NCI-H524 (cell line): ENCODE results near the gene PLA2G2D.

Experiments used
- DNase-seq, 2 experiments: peaks; one replicate each; lab custom pipeline; 2025; lab: John Stamatoyannopoulos, UW

PLA2G2D gene

GRCh38 chr1:20087668-20088067 lies 31.7 kb downstream of the PLA2G2D start:
- DNase-seq: no peak

- peak in 1 of 2 experiments; percentile 40 for DNase-seq
Measured at GRCh38 chr1:20086800-20087199, 32.5 kb downstream of the PLA2G2D start.

GRCh38 chr1:20083178-20083944 lies 36.0 kb downstream of the PLA2G2D start:
- DNase-seq: no peak

- DNase-seq: no peak
Measured at GRCh38 chr1:20082772-20083171, 36.6 kb downstream of the PLA2G2D start.

- DNase-seq: no peak
Measured at GRCh38 chr1:20081353-20081810, 38.0 kb downstream of the PLA2G2D start.

GRCh38 chr1:20080441-20081352 lies 38.6 kb downstream of the PLA2G2D start:
- no peak for DNase-seq

- no peak for DNase-seq
Measured at GRCh38 chr1:20079661-20080305, 39.6 kb downstream of the PLA2G2D start.

GRCh38 chr1:20078711-20079110 lies 40.6 kb downstream of the PLA2G2D start:
- DNase-seq: no peak

- DNase-seq: no peak
Measured at GRCh38 chr1:20078171-20078651, 41.1 kb downstream of the PLA2G2D start.

GRCh38 chr1:20076710-20077461 lies 42.5 kb downstream of the PLA2G2D start:
- DNase-seq: no peak

GRCh38 chr1:20076223-20076622 lies 43.1 kb downstream of the PLA2G2D start:
- no peak for DNase-seq

- no peak for DNase-seq
Measured at GRCh38 chr1:20075345-20075744, 44.0 kb downstream of the PLA2G2D start.

GRCh38 chr1:20074725-20075171 lies 44.6 kb downstream of the PLA2G2D start:
- DNase-seq: no peak

GRCh38 chr1:20074055-20074724 lies 45.1 kb downstream of the PLA2G2D start:
- DNase-seq: no peak

- no peak for DNase-seq
Measured at GRCh38 chr1:20073256-20073655, 46.1 kb downstream of the PLA2G2D start.

- DNase-seq: no peak
Measured at GRCh38 chr1:20072771-20073170, 46.6 kb downstream of the PLA2G2D start.

- no peak for DNase-seq
Measured at GRCh38 chr1:20071416-20071815, 47.9 kb downstream of the PLA2G2D start.

- no peak for DNase-seq
Measured at GRCh38 chr1:20070357-20070756, 49.0 kb downstream of the PLA2G2D start.

- no peak for DNase-seq
Measured at GRCh38 chr1:20069874-20070273, 49.5 kb downstream of the PLA2G2D start, which contains the start of gene PLA2G5. Gene PLA2G5 (plus strand): TSS chr1:20070194. CDS start chr1:20084831, 14,637 bp downstream.

- no peak for DNase-seq
Measured at GRCh38 chr1:20068722-20069121, 50.6 kb downstream of the PLA2G2D start.

- DNase-seq: no peak
Measured at GRCh38 chr1:20063861-20064292, 55.5 kb downstream of the PLA2G2D start.
